Pancreas (tissue), 10 donors: ENCODE data around the gene SCN1A. TPM values are rescaled to one million over a fixed set of nuclear protein-coding genes. Genes with fewer than 3 reads are reported as not detected.
A peak's percentile ranks its signal among the peaks of the same experiment; 100 is the strongest.

ENCODE experiments used
- ATAC-seq, 4 donors: fragments of 200-7000 bp; cut with Tn5 transposase; one replicate each; pipeline versions ENCODE4 v1.8.0 to v1.9.1; 2020; ENCODE audit warnings: mild to moderate bottlenecking in 4 of 4, moderate library complexity in 4 of 4
- DNase-seq, 6 donors: peaks; one replicate each; pipeline ENCODE4 v3.0.0-alpha.2; 2020
- FAIRE-seq: peaks from 2 replicates; lab custom pipeline; 2012; peaks lifted over from hg19 to GRCh38; lab: Jason Lieb, UNC
- H3K27ac ChIP-seq, 4 donors: fragments of 200-600 bp; sonication (generic); 1 replicate in 3 of 4; 2 replicates in 1 of 4; pipeline versions ENCODE4 v1.5.0 to v1.8.0; 2020
- H3K27me3 ChIP-seq, 4 donors: fragments of 200-600 bp; one replicate each; pipeline ENCODE4 v1.8.0; 2021
- H3K36me3 ChIP-seq, 3 donors: fragments of 200-600 bp; sonication (generic) in 1 of 3; one replicate each; pipeline versions ENCODE4 v1.5.0 to v1.8.0; 2020 to 2021
- H3K4me1 ChIP-seq, 3 donors: fragments of 200-600 bp; one replicate each; pipeline ENCODE4 v1.8.0; 2021
- H3K4me3 ChIP-seq, 4 donors: fragments of 200-600 bp; sonication (generic) in 2 of 4; one replicate each; pipeline versions ENCODE4 v1.5.0 to v1.8.0; 2020 to 2021
- H3K9me3 ChIP-seq, 4 donors: fragments of 200-600 bp; one replicate each; pipeline ENCODE4 v1.8.0; 2021
- CTCF ChIP-seq, 4 donors: fragments of 200-600 bp; sonication (generic) in 3 of 4; IDR thresholded peaks; one replicate each; pipeline versions ENCODE4 v1.5.0 to v1.8.0; 2021; ENCODE audit warnings: antibody characterized with exemption in 4 of 4
- WGBS, 2 donors: extraction: QIAGEN DNeasy Blood & Tissue Kit; methylation state at CpG; one replicate each; pipeline ENCODE4 v1.1.7; 2013; 5-methylcytosine and 5-hydroxymethylcytosine counted together
- intact Hi-C, 3 donors: fragments of 100-400 bp; cut with DNase I; formaldehyde crosslinking; loops; one replicate each; pipeline versions ENCODE4 v1.11.1 to v1.14.2; 2022
- polyA plus RNA-seq, 2 donors: library from polyadenylated mRNA; stranded (reverse); fragments of 200-250 nt; gene quantifications; one replicate each; pipeline ENCODE4 v1.2.3, GENCODE V29; 2013
- total RNA-seq, 6 donors: library from RNA; stranded (reverse); fragmentation: NEBNext Ultra II Directional in 4 of 6; extraction: Animal tissue kit (Norgen Biotek cat#: 25700) in 4 of 6; gene quantifications; one replicate each; pipeline versions ENCODE4 v1.2.1 to v1.2.4, GENCODE V29; 2021 to 2023
- donor health status: healthy with polysubstance abuse.
- donor health status: DM: no; HTN: no; CAD: no; lungs with moderate emphysema.
- donor health status: DM: no; HTN: no; CAD: no.
- donor health status: control.
- donor health status: control.
- donor health status: Bipolar disorder and iron deficiency.
- donor health status: DM: yes; HTN: yes; CAD: no.
- donor health status: DM: no; HTN: no; CAD: no.
- donor health status: DM: no; HTN: no; CAD: no.
- donor health status: DM: yes; HTN: yes; CAD: no.

The SCN1A gene
- total and polyA plus RNA-seq, 8 donors: 0.03 to 0.43 (median 0.05) TPM; not detected in 2

DNA sequence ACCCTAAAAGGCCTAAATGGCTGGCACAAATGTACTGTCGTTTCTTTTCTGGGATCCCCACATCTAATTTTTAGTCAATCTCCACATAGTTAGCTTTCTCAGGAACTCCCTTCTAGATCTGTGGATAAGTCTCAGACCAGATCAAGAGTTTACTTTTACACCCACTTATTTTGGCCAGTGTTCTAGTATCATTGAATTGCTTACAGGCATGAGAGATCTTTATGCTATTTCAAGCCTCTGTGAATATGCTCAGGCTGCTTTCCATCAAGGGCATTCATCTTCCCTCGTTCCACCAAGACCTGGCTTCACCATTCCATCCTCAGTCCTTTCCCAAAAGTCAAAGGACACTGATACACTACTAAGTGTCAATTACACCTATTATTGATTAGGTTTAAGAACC lies 27.8 kb upstream of the SCN1A start:
- Histone ChIP-seq H3K27me3 (no peaks in the 10 kb centered on the region), H3K27ac (no peak overlapping the region), H3K4me3 (no peak overlapping the region), H3K9me3 (no peaks in the 10 kb centered on the region), H3K4me1 (no peaks in the 10 kb centered on the region), H3K36me3 (no peaks in the 10 kb centered on the region)
- no peak for DNase-seq
- no peak for FAIRE-seq
- intact Hi-C loops: no loop called here
- 70 to 86% methylated on average over 2 of the region's 2 CpGs for WGBS, 2 donors
- ATAC-seq: no peak
- no peak for TF ChIP-seq CTCF (IDR thresholded peaks at IDR 0.05)

- FAIRE-seq (no peak), DNase-seq (no peak), ATAC-seq (no peak)
- no peaks in the 10 kb centered on the region for H3K36me3 ChIP-seq
- no peak for TF ChIP-seq CTCF (IDR thresholded peaks at IDR 0.05)
- WGBS, 2 donors: 57 to 83% methylated on average over 3 of the region's 3 CpGs
- H3K4me3 ChIP-seq: no peak overlapping the region
- no peaks in the 10 kb centered on the region for H3K9me3 ChIP-seq
- no peaks in the 10 kb centered on the region for H3K27me3 ChIP-seq
- no peaks in the 10 kb centered on the region for H3K4me1 ChIP-seq
- intact Hi-C loops: no loop called here
- no peak overlapping the region for H3K27ac ChIP-seq
Measured at GRCh38 chr2:166154685-166155338, 27.0 kb upstream of the SCN1A start.

DNA sequence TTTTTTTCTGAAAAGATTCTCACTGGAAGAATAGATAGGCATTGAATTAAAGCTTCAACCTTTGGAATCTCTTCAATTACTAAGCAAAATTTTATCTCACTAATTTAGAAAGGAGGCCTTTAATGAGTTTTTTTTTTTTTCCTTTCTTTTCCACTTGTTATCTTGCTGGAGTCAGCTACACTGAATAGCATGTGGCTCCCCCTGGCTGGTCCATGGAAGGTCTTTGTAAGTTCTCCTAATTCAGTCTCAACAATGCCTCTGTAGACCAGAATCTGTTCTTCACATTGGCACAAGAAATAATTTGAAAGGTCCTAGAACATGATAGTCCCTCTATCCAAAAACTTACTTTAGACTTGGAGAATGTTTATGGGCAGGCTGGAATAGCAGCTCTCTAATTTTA lies 24.2 kb upstream of the SCN1A start:
- Histone ChIP-seq H3K27me3 (no peaks in the 10 kb centered on the region), H3K4me1 (no peaks in the 10 kb centered on the region), H3K27ac (no peak overlapping the region), H3K36me3 (no peaks in the 10 kb centered on the region), H3K4me3 (no peak overlapping the region), H3K9me3 (no peaks in the 10 kb centered on the region)
- ATAC-seq (no peak), DNase-seq (no peak), FAIRE-seq (no peak)
- intact Hi-C loops: no loop called here
- no peak for TF ChIP-seq CTCF (IDR thresholded peaks at IDR 0.05)

- Histone ChIP-seq H3K27ac (no peak overlapping the region), H3K4me1 (no peaks in the 10 kb centered on the region), H3K4me3 (no peak overlapping the region), H3K27me3 (no peaks in the 10 kb centered on the region), H3K36me3 (no peaks in the 10 kb centered on the region), H3K9me3 (no peaks in the 10 kb centered on the region)
- WGBS, 2 donors: 76 to 77% methylated on average over 7 of the region's 7 CpGs
- DNase-seq: no peak
- no peak for TF ChIP-seq CTCF (IDR thresholded peaks at IDR 0.05)
- intact Hi-C loops: no loop called here
- ATAC-seq: peak in 1 of 4 donors; percentile 36
- FAIRE-seq: no peak
Measured at GRCh38 chr2:166148500-166149400, 20.9 kb upstream of the SCN1A start.

- WGBS, 2 donors: 65 to 76% methylated on average over 2 of the region's 2 CpGs
- Histone ChIP-seq H3K9me3 (no peaks in the 10 kb centered on the region), H3K27me3 (no peaks in the 10 kb centered on the region), H3K4me1 (no peaks in the 10 kb centered on the region), H3K4me3 (no peak overlapping the region), H3K27ac (no peak overlapping the region), H3K36me3 (no peaks in the 10 kb centered on the region)
- no peak for FAIRE-seq
- no peak for DNase-seq
- TF ChIP-seq CTCF (IDR thresholded peaks at IDR 0.05): no peak
- intact Hi-C loops: no loop called here
- no peak for ATAC-seq
Measured at GRCh38 chr2:166147883-166148282, 20.1 kb upstream of the SCN1A start.
